Measurements from ENCODE around the gene CPEB4.

- peak; percentile 32 to 53 (median 50) for TF ChIP-seq CTCF (IDR thresholded peaks at IDR 0.05; ENCODE audit: control extremely low read depth in 1 of 3, insufficient read depth in 1 of 3, low read depth in 1 of 3, low read length in 3 of 3)
- no peak for TF ChIP-seq USF2 (IDR thresholded peaks at IDR 0.05; ENCODE audit: low read length)
- TF ChIP-seq MAFK (IDR thresholded peaks at IDR 0.05; ENCODE audit: low read depth, low read length), result no peak
- no peak for TF ChIP-seq SRF (IDR thresholded peaks at IDR 0.05; ENCODE audit: low read depth, low read length)
- TF ChIP-seq CREB1 (IDR thresholded peaks at IDR 0.05), result no peak
- no peak for TF ChIP-seq EP300 (IDR thresholded peaks at IDR 0.05; ENCODE audit: borderline replicate concordance in 1 of 2, low read depth in 2 of 2, low read length in 2 of 2)
- no peak for TF ChIP-seq CEBPB (IDR thresholded peaks at IDR 0.05; ENCODE audit: low read depth, low read length)
Observed at GRCh38 chr5:173970878-173971650, 82.9 kb downstream of the CPEB4 start.

Measured in H1 (cell line).